Natural killer cell (primary cell): ENCODE results near the gene TCP11. TPM values are rescaled to one million over a fixed set of nuclear protein-coding genes. Genes with fewer than 3 reads are reported as not detected.

Experiments
- ATAC-seq, 3 donors: fragments of 150-1000 bp in 2 of 3; fragments of 200-7000 bp in 1 of 3; cut with Tn5 transposase; 1 replicate in 1 of 3; 2 replicates in 2 of 3; pipeline ENCODE4 v1.10.0; 2021; ENCODE audit warnings: mild to moderate bottlenecking in 2 of 3, moderate library complexity in 2 of 3
- DNase-seq, 2 donors: peaks; one replicate each; pipeline versions ENCODE4 v3.0.0 to v3.0.0-alpha.2; 2013 to 2021; ENCODE audit warnings: mixed read lengths in 1 of 2
- H3K27ac ChIP-seq: one replicate; pipeline ENCODE4 v1.5.1; 2013; ENCODE audit warnings: mild to moderate bottlenecking, low read length
- H3K27me3 ChIP-seq: one replicate; pipeline ENCODE4 v1.6.1; 2013; ENCODE audit warnings: low read length; ENCODE audit not compliant: control insufficient read depth, insufficient read depth
- H3K36me3 ChIP-seq: one replicate; pipeline ENCODE4 v1.6.1; 2013; ENCODE audit warnings: low read length; ENCODE audit not compliant: control insufficient read depth, insufficient read depth
- H3K4me1 ChIP-seq: one replicate; pipeline ENCODE4 v1.6.1; 2013; ENCODE audit warnings: low read length; ENCODE audit not compliant: control insufficient read depth, insufficient read depth
- H3K4me3 ChIP-seq: one replicate; pipeline ENCODE4 v1.5.1; 2013; ENCODE audit warnings: low read length
- H3K9me3 ChIP-seq: one replicate; pipeline ENCODE4 v1.6.1; 2013; ENCODE audit warnings: low read length; ENCODE audit not compliant: control insufficient read depth, insufficient read depth
- H3K27ac Mint-ChIP-seq, 2 donors: one replicate each; pipeline ENCODE4 v1.8.0; 2022; ENCODE audit warnings: mild to moderate bottlenecking in 2 of 2, mixed read lengths in 2 of 2, moderate library complexity in 1 of 2
- H3K27me3 Mint-ChIP-seq, 2 donors: one replicate each; pipeline ENCODE4 v1.8.0; 2022; ENCODE audit warnings: low read depth in 2 of 2, mixed read lengths in 2 of 2
- H3K36me3 Mint-ChIP-seq: one replicate; pipeline ENCODE4 v1.8.0; 2022; ENCODE audit warnings: mixed read lengths
- H3K4me1 Mint-ChIP-seq, 2 donors: one replicate each; pipeline ENCODE4 v1.8.0; 2022; ENCODE audit warnings: mixed read lengths in 2 of 2
- H3K4me3 Mint-ChIP-seq: one replicate; pipeline ENCODE4 v1.8.0; 2022; ENCODE audit warnings: mild to moderate bottlenecking, moderate library complexity, mixed read lengths
- H3K9me3 Mint-ChIP-seq, 2 donors: one replicate each; pipeline ENCODE4 v1.8.0; 2022; ENCODE audit warnings: mixed read lengths in 2 of 2
- WGBS: methylation state at CpG from one replicate; pipeline ENCODE4 v1.1.7; 2013; ENCODE audit warnings: missing lambda C conversion rate; ENCODE audit not compliant: insufficient coverage; 5-methylcytosine and 5-hydroxymethylcytosine counted together
- intact Hi-C: fragments of 100-400 bp; cut with micrococcal nuclease; formaldehyde crosslinking; loops from one replicate; pipeline ENCODE4 v1.14.2; 2022
- total RNA-seq, 4 donors: library from RNA; stranded (reverse); fragments of 120-200 nt in 1 of 4; gene quantifications; one replicate each; pipeline versions ENCODE4 v1.2.3 to v1.2.4, GENCODE V29; 2013 to 2022
- TF ChIP-seq, protein P1 (sequence below): fragments of 200-600 bp; IDR thresholded peaks from one replicate; pipeline ENCODE4 v1.8.0; 2022; ENCODE audit warnings: antibody characterized with exemption

Gene TCP11
- total RNA-seq, 3 donors from 2014 or later (not counting 1 experiment from before 2014, with no cell fraction given) = not detected

DNA sequence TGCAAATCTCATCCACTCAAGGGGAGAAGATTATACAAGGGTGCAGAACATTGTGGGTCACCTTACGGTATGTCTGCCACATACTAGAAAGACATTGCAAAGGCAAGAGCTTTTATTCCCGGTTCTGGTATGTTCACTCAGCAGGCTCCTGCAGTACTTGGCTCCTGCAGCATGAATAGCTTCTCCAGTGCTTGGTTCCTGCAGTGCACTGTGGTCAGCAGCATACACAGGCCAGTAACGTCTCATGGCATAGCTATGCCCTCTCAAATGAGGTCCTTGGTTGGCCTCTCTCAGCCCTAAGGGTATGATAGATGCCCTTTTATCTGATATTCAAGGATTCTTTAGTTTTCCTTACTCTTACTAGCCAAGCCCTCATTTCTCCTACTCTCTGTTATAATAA lies 12.6 kb downstream of the TCP11 start:
- no peaks in the 10 kb centered on the region for H3K36me3 ChIP-seq
- Mint-ChIP-seq H3K36me3 (no peaks in the 10 kb centered on the region), H3K4me3 (no peak overlapping the region), H3K9me3 (no peaks in the 10 kb centered on the region), H3K27me3 (peaks cover 2 to 35% of the 10 kb centered on the region in 2 donors), H3K27ac (no peak overlapping the region), H3K4me1 (no peaks in the 10 kb centered on the region)
- H3K9me3 ChIP-seq = no peaks in the 10 kb centered on the region
- peaks cover 3% of the 10 kb centered on the region for H3K27me3 ChIP-seq
- intact Hi-C loops = no loop called here
- no peak overlapping the region for H3K27ac ChIP-seq
- TF ChIP-seq, protein P1, sequence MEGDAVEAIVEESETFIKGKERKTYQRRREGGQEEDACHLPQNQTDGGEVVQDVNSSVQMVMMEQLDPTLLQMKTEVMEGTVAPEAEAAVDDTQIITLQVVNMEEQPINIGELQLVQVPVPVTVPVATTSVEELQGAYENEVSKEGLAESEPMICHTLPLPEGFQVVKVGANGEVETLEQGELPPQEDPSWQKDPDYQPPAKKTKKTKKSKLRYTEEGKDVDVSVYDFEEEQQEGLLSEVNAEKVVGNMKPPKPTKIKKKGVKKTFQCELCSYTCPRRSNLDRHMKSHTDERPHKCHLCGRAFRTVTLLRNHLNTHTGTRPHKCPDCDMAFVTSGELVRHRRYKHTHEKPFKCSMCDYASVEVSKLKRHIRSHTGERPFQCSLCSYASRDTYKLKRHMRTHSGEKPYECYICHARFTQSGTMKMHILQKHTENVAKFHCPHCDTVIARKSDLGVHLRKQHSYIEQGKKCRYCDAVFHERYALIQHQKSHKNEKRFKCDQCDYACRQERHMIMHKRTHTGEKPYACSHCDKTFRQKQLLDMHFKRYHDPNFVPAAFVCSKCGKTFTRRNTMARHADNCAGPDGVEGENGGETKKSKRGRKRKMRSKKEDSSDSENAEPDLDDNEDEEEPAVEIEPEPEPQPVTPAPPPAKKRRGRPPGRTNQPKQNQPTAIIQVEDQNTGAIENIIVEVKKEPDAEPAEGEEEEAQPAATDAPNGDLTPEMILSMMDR = no peak
- no peaks in the 10 kb centered on the region for H3K4me1 ChIP-seq
- H3K4me3 ChIP-seq = no peak overlapping the region
- ATAC-seq (no peak), DNase-seq (no peak)
- WGBS = 79% methylated on average over 3 of the region's 3 CpGs

DNA sequence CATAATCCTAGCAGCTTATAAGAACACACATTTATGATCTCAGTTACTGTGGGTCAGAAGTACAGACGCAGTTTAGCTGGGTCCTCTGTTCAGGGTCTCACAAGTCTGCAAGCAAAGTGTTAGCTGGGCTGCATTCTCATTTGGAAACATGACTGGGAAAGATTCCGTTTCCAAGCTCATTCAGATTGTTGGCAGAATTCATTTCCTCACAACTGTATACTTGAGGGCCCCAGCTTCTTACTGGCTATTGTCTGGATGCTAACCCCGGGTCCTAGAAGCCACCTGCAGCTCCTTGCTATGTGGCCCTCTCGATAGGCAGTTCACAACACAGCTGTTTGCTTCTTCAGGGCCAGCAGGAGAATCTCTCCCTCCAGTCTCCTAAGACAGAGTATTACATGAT lies 13.1 kb downstream of the TCP11 start:
- no peaks in the 10 kb centered on the region for H3K36me3 ChIP-seq
- intact Hi-C loops = no loop called here
- H3K27me3 ChIP-seq = peaks cover 3% of the 10 kb centered on the region
- no peak overlapping the region for H3K4me3 ChIP-seq
- Mint-ChIP-seq H3K4me1 (no peaks in the 10 kb centered on the region), H3K9me3 (no peaks in the 10 kb centered on the region), H3K36me3 (no peaks in the 10 kb centered on the region), H3K27me3 (peaks cover 2 to 35% of the 10 kb centered on the region in 2 donors), H3K27ac (no peak overlapping the region), H3K4me3 (no peak overlapping the region)
- TF ChIP-seq, protein P1 = no peak
- 81% methylated on average over 4 of the region's 4 CpGs for WGBS
- ATAC-seq = no peak
- no peaks in the 10 kb centered on the region for H3K4me1 ChIP-seq
- no peak overlapping the region for H3K27ac ChIP-seq
- peaks cover 1% of the 10 kb centered on the region for H3K9me3 ChIP-seq
- DNase-seq = no peak

DNA sequence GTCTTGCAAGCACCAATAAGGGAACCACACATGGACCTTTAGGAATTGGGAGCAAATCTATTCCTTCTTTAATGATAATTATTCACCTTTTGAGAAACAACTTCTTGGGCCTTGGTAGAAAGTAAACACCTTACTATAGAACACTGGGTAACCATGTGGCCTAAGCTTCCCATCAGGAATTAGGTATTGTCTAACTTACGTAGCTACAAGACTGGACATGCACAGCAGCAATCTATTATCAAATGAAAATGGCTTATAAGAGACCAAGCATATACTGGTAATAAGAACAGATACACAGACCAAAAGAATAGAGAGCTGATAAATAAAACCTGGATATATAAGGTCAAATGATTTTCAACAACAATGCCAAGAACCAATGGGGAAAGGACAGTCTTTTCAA lies 16.8 kb downstream of the TCP11 start:
- H3K27me3 ChIP-seq = peaks cover 3% of the 10 kb centered on the region
- DNase-seq = no peak
- H3K9me3 ChIP-seq = peaks cover 3% of the 10 kb centered on the region
- TF ChIP-seq, protein P1 = no peak
- Mint-ChIP-seq H3K27me3 (peaks cover 0 to 34% of the 10 kb centered on the region in 2 donors), H3K4me1 (no peaks in the 10 kb centered on the region), H3K36me3 (no peaks in the 10 kb centered on the region), H3K9me3 (no peaks in the 10 kb centered on the region), H3K4me3 (no peak overlapping the region), H3K27ac (no peak overlapping the region)
- H3K4me1 ChIP-seq = no peaks in the 10 kb centered on the region
- intact Hi-C loops = no loop called here
- no peak overlapping the region for H3K27ac ChIP-seq
- 100% methylated on average over 1 of the region's 1 CpG for WGBS
- H3K4me3 ChIP-seq = no peak overlapping the region
- no peak for ATAC-seq
- H3K36me3 ChIP-seq = no peaks in the 10 kb centered on the region

DNA sequence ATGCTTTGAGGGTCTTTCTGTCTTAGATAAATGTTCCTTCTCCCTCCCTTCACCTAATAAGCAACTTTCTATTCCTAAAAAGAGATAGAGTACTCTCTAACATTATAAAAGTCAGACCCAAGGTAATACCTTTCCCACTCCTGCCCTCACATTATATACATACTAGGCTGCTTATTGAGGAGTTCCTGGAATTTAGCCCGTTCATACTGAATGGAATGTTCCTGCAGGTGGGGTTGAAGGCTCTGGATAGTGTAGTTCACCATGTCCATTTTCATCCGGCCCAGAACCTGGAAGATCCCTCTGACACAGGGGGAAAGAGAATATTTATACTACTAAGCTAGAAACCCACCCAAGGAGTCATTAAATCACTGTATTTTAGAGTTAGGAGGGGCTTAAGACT lies 20.4 kb downstream of the TCP11 start:
- Mint-ChIP-seq H3K9me3 (no peaks in the 10 kb centered on the region), H3K27ac (no peak overlapping the region), H3K36me3 (no peaks in the 10 kb centered on the region), H3K4me1 (no peaks in the 10 kb centered on the region), H3K4me3 (no peak overlapping the region), H3K27me3 (peaks cover 0 to 8% of the 10 kb centered on the region in 2 donors)
- H3K27me3 ChIP-seq = no peaks in the 10 kb centered on the region
- DNase-seq = no peak
- intact Hi-C loops = no loop called here
- no peaks in the 10 kb centered on the region for H3K36me3 ChIP-seq
- TF ChIP-seq, protein P1 = no peak
- no peak overlapping the region for H3K27ac ChIP-seq
- WGBS = 83% methylated on average over 1 of the region's 2 CpGs
- ATAC-seq = no peak
- peaks cover 3% of the 10 kb centered on the region for H3K9me3 ChIP-seq
- no peaks in the 10 kb centered on the region for H3K4me1 ChIP-seq
- no peak overlapping the region for H3K4me3 ChIP-seq
